H9 (cell line): Measurements from ENCODE around the gene GRID1. TPM values are rescaled to one million over a fixed set of nuclear protein-coding genes. Genes with fewer than 3 reads are reported as not detected.

ENCODE experiments used
- DNase-seq: peaks from one replicate; pipeline ENCODE4 v3.0.0-alpha.2; 2017
- H2AFZ ChIP-seq: one replicate; pipeline ENCODE4 v1.6.1; 2013; ENCODE audit warnings: mild to moderate bottlenecking, low read length, control low read depth, moderate library complexity
- H2AK5ac ChIP-seq: 2 replicates; pipeline ENCODE4 v1.6.1; 2013; ENCODE audit warnings: low read length, control low read depth, mixed read lengths; ENCODE audit not compliant: insufficient read length
- H2BK120ac ChIP-seq: one replicate; pipeline ENCODE4 v1.6.1; 2013; ENCODE audit warnings: low read depth, mild to moderate bottlenecking, low read length, control low read depth, inconsistent platforms; ENCODE audit not compliant: poor library complexity, severe bottlenecking
- H2BK12ac ChIP-seq: 2 replicates; pipeline ENCODE4 v1.6.1; 2013; ENCODE audit warnings: low read length, control low read depth, mixed read lengths, low read depth; ENCODE audit not compliant: insufficient read length
- H2BK15ac ChIP-seq: 2 replicates; pipeline ENCODE4 v1.6.1; 2013; ENCODE audit warnings: low read depth, low read length, control low read depth
- H2BK20ac ChIP-seq: one replicate; pipeline ENCODE4 v1.6.1; 2013; ENCODE audit warnings: low read depth, mild to moderate bottlenecking, low read length, control low read depth, inconsistent platforms; ENCODE audit not compliant: poor library complexity, severe bottlenecking
- H2BK5ac ChIP-seq: 2 replicates; pipeline ENCODE4 v1.6.1; 2013; ENCODE audit warnings: low read length, control low read depth, mixed read lengths; ENCODE audit not compliant: insufficient read length
- H3K14ac ChIP-seq: 2 replicates; pipeline ENCODE4 v1.6.1; 2013; ENCODE audit warnings: low read length, control low read depth; ENCODE audit not compliant: insufficient read depth
- H3K18ac ChIP-seq: 2 replicates; pipeline ENCODE4 v1.6.1; 2013; ENCODE audit warnings: low read depth, mild to moderate bottlenecking, mixed read lengths, low read length, control low read depth; ENCODE audit not compliant: insufficient read length
- H3K23ac ChIP-seq: 2 replicates; pipeline ENCODE4 v1.6.1; 2013; ENCODE audit warnings: low read length, control low read depth, mixed read lengths, low read depth; ENCODE audit not compliant: insufficient read length
- H3K23me2 ChIP-seq: 2 replicates; pipeline ENCODE4 v1.6.1; 2013; ENCODE audit warnings: low read depth, mild to moderate bottlenecking, mixed read lengths, low read length, control low read depth; ENCODE audit not compliant: insufficient read length, poor library complexity, severe bottlenecking
- H3K27ac ChIP-seq: 2 replicates; pipeline ENCODE4 v1.5.1; 2013; ENCODE audit warnings: low read length, control low read depth, mixed read lengths, low read depth; ENCODE audit not compliant: insufficient read length
- H3K27me3 ChIP-seq: 2 replicates; pipeline ENCODE4 v1.6.1; 2013; ENCODE audit warnings: low read length, control low read depth, inconsistent platforms; ENCODE audit not compliant: insufficient read depth
- H3K4ac ChIP-seq: 2 replicates; pipeline ENCODE4 v1.6.1; 2013; ENCODE audit warnings: low read depth, mild to moderate bottlenecking, control low read depth, inconsistent platforms, low read length, moderate library complexity
- H3K4me1 ChIP-seq: 2 replicates; pipeline ENCODE4 v1.6.1; 2013; ENCODE audit warnings: low read length, control low read depth, inconsistent platforms; ENCODE audit not compliant: insufficient read depth
- H3K4me2 ChIP-seq: 2 replicates; pipeline ENCODE4 v1.6.1; 2013; ENCODE audit warnings: low read length, control low read depth, mixed read lengths; ENCODE audit not compliant: insufficient read length, insufficient read depth
- H3K56ac ChIP-seq: 2 replicates; pipeline ENCODE4 v1.6.1; 2013; ENCODE audit warnings: low read depth, mild to moderate bottlenecking, mixed read lengths, low read length, control low read depth; ENCODE audit not compliant: insufficient read length
- H3K79me1 ChIP-seq: 2 replicates; pipeline ENCODE4 v1.6.1; 2013; ENCODE audit warnings: low read depth, mild to moderate bottlenecking, moderate library complexity, low read length, control low read depth, inconsistent platforms; ENCODE audit not compliant: insufficient read depth, poor library complexity, severe bottlenecking
- H3K79me2 ChIP-seq: 2 replicates; pipeline ENCODE4 v1.6.1; 2013; ENCODE audit warnings: low read length, control low read depth, inconsistent platforms; ENCODE audit not compliant: insufficient read depth
- H3K9ac ChIP-seq: 2 replicates; pipeline ENCODE4 v1.6.1; 2013; ENCODE audit warnings: low read length, control low read depth, mixed read lengths; ENCODE audit not compliant: insufficient read length; ENCODE audit errors: extremely low read depth
- H3K9me3 ChIP-seq: one replicate; pipeline ENCODE4 v1.6.1; 2013; ENCODE audit warnings: low read depth, low read length, inconsistent platforms; ENCODE audit not compliant: control insufficient read depth
- H3T11ph ChIP-seq: one replicate; pipeline ENCODE4 v1.6.1; 2013; ENCODE audit warnings: mild to moderate bottlenecking, low read length, control low read depth, inconsistent platforms
- H4K20me1 ChIP-seq: one replicate; pipeline ENCODE4 v1.6.1; 2013; ENCODE audit not compliant: control insufficient read depth, insufficient read length, insufficient read depth
- H4K5ac ChIP-seq: 2 replicates; pipeline ENCODE4 v1.6.1; 2013; ENCODE audit warnings: low read depth, mild to moderate bottlenecking, mixed read lengths, low read length, control low read depth; ENCODE audit not compliant: insufficient read length
- H4K8ac ChIP-seq: replicated peaks from 2 replicates; pipeline ENCODE4 v1.6.1; 2013; ENCODE audit warnings: low read length, control low read depth, mixed read lengths, low read depth; ENCODE audit not compliant: insufficient read length
- H4K91ac ChIP-seq: 2 replicates; pipeline ENCODE4 v1.6.1; 2013; ENCODE audit warnings: low read depth, mild to moderate bottlenecking, moderate library complexity, mixed read lengths, low read length, control low read depth; ENCODE audit not compliant: insufficient read length
- H3K27ac Mint-ChIP-seq, 3 experiments: 2 replicates in 2 of 3; 3 replicates in 1 of 3; pipeline ENCODE4 v1.8.0; 2020 to 2021; ENCODE audit warnings: mixed read lengths in 3 of 3, mild to moderate bottlenecking in 1 of 3, moderate library complexity in 1 of 3
- H3K27me3 Mint-ChIP-seq: 2 replicates; pipeline ENCODE4 v1.8.0; 2021; ENCODE audit warnings: low read depth, mild to moderate bottlenecking, moderate library complexity, mixed read lengths
- H3K36me3 Mint-ChIP-seq, 3 experiments: 2 replicates in 2 of 3; 3 replicates in 1 of 3; pipeline ENCODE4 v1.8.0; 2020 to 2021; ENCODE audit warnings: low read depth in 3 of 3, mixed read lengths in 3 of 3; ENCODE audit not compliant: insufficient read depth in 1 of 3
- H3K4me1 Mint-ChIP-seq, 2 experiments: 2 replicates each; pipeline ENCODE4 v1.8.0; 2020; ENCODE audit warnings: mixed read lengths in 2 of 2
- H3K4me3 Mint-ChIP-seq, 2 experiments: 2 replicates in 1 of 2; 3 replicates in 1 of 2; pipeline ENCODE4 v1.8.0; 2020 to 2021; ENCODE audit warnings: mild to moderate bottlenecking in 2 of 2, mixed read lengths in 2 of 2, moderate library complexity in 1 of 2
- H3K9me3 Mint-ChIP-seq, 2 experiments: 2 replicates in 1 of 2; 3 replicates in 1 of 2; pipeline ENCODE4 v1.8.0; 2020; ENCODE audit warnings: mild to moderate bottlenecking in 2 of 2, mixed read lengths in 2 of 2, moderate library complexity in 1 of 2
- WGBS: extraction: QIAGEN DNeasy Blood & Tissue Kit; methylation state at CpG from one replicate; pipeline ENCODE4 v1.1.7; 2013; ENCODE audit warnings: missing lambda C conversion rate, low lambda C conversion rate, mixed read lengths; ENCODE audit not compliant: insufficient read length; ENCODE audit errors: extremely low coverage; 5-methylcytosine and 5-hydroxymethylcytosine counted together
- total RNA-seq: library from RNA; stranded (reverse); gene quantifications from 2 replicates; pipeline ENCODE4 v1.2.1, GENCODE V29; 2021
- TF ChIP-seq, protein P1 (sequence below): fragments of 200-600 bp; sonication (generic); conservative IDR thresholded peaks from 3 replicates; pipeline ENCODE4 v1.8.0; 2021; ENCODE audit warnings: antibody characterized with exemption, mild to moderate bottlenecking

Gene GRID1
- total RNA-seq, 1 experiment from 2014 or later: 0.35 TPM

DNA sequence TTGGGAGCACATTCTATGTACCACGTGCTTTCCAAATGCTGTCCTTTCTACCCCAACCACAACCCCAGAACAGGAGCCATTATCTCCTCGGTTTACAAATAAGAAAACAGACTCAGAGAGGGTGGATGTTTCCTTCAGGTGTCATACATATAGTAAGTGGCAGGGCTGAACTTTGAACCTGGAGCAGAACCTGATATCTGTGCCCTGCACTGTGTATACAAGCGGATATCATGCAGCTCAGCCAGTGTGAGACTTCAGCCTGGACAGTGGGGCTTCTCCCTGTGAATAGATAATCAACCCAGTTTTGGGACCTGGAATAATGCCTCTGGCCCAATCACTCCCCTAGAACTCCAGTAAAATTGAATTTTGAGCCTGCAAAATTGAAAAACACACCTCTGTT, 341.1 kb downstream of the GRID1 start:
- no CpG with 5 or more reads among the region's 3 CpGs for WGBS

More for the DNA sequence above, 341.1 kb downstream of the GRID1 start:
- Histone ChIP-seq H2BK5ac (no peak overlapping the region), H4K5ac (no peak overlapping the region), H4K20me1 (no peaks in the 10 kb centered on the region), H2BK15ac (no peak overlapping the region), H3K79me1 (no peaks in the 10 kb centered on the region), H3K9me3 (peaks cover 16% of the 10 kb centered on the region), H2BK20ac (no peak overlapping the region), H3K4me1 (no peaks in the 10 kb centered on the region), H3K18ac (no peak overlapping the region), H3K9ac (no peak overlapping the region), H3K27ac (no peak overlapping the region), H3K79me2 (no peaks in the 10 kb centered on the region), H3K4me2 (no peak overlapping the region), H4K8ac (no peak overlapping the region), H2BK120ac (no peak overlapping the region), H3K14ac (no peak overlapping the region), H3K23ac (no peak overlapping the region), H2AFZ (no peak overlapping the region), H3T11ph (no peak overlapping the region), H2BK12ac (no peak overlapping the region), H3K27me3 (no peaks in the 10 kb centered on the region; the same call in 1 of the 2 replicates), H3K23me2 (no peaks in the 10 kb centered on the region), H4K91ac (no peak overlapping the region), H2AK5ac (no peak overlapping the region), H3K4ac (no peak overlapping the region), H3K56ac (no peak overlapping the region)
- Mint-ChIP-seq H3K9me3 (peaks cover 22 to 25% of the 10 kb centered on the region in 2 experiments), H3K27me3 (no peaks in the 10 kb centered on the region), H3K36me3 (peaks cover 0 to 6% (median 4%) of the 10 kb centered on the region in 3 experiments; a peak in 5 of 7 replicates), H3K4me1 (peaks cover 0 to under 1% of the 10 kb centered on the region in 2 experiments; a peak in 1 of 4 replicates), H3K27ac (no peak overlapping the region), H3K4me3 (no peak overlapping the region)
- no peak for DNase-seq
- TF ChIP-seq, protein P1, sequence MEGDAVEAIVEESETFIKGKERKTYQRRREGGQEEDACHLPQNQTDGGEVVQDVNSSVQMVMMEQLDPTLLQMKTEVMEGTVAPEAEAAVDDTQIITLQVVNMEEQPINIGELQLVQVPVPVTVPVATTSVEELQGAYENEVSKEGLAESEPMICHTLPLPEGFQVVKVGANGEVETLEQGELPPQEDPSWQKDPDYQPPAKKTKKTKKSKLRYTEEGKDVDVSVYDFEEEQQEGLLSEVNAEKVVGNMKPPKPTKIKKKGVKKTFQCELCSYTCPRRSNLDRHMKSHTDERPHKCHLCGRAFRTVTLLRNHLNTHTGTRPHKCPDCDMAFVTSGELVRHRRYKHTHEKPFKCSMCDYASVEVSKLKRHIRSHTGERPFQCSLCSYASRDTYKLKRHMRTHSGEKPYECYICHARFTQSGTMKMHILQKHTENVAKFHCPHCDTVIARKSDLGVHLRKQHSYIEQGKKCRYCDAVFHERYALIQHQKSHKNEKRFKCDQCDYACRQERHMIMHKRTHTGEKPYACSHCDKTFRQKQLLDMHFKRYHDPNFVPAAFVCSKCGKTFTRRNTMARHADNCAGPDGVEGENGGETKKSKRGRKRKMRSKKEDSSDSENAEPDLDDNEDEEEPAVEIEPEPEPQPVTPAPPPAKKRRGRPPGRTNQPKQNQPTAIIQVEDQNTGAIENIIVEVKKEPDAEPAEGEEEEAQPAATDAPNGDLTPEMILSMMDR: no peak
